Heart left ventricle (tissue), 16 donors: ENCODE results near the gene SOX8. TPM values are rescaled to one million over a fixed set of nuclear protein-coding genes. Genes with fewer than 3 reads are reported as not detected.

ENCODE experiments used
- ATAC-seq, 4 donors: fragments of 200-7000 bp; cut with Tn5 transposase; one replicate each; pipeline ENCODE4 v1.9.1; 2020 to 2022; ENCODE audit warnings: moderate library complexity in 4 of 4, mild to moderate bottlenecking in 3 of 4, moderate number of reproducible peaks in 1 of 4
- DNase-seq, 5 donors: peaks; one replicate each; pipeline ENCODE4 v3.0.0-alpha.2; 2020
- H3K27ac ChIP-seq, 12 donors: fragments of 200-600 bp; sonication (generic) in 4 of 12; one replicate each; pipeline versions ENCODE4 v1.5.0 to v1.8.0; 2016 to 2022; ENCODE audit warnings: mild to moderate bottlenecking in 2 of 12
- H3K27me3 ChIP-seq, 9 donors: fragments of 200-600 bp; sonication (generic) in 2 of 9; one replicate each; pipeline versions ENCODE4 v1.5.1 to v1.8.0; 2016 to 2022; ENCODE audit warnings: mild to moderate bottlenecking in 3 of 9
- H3K36me3 ChIP-seq, 9 donors: fragments of 200-600 bp; sonication (generic) in 2 of 9; one replicate each; pipeline versions ENCODE4 v1.5.0 to v1.8.0; 2018 to 2022; ENCODE audit warnings: mild to moderate bottlenecking in 2 of 9
- H3K4me1 ChIP-seq, 12 donors: fragments of 200-600 bp; sonication (generic) in 4 of 12; one replicate each; pipeline versions ENCODE4 v1.5.0 to v1.8.0; 2016 to 2022; ENCODE audit warnings: mild to moderate bottlenecking in 3 of 12
- H3K4me3 ChIP-seq, 12 donors: fragments of 200-600 bp; sonication (generic) in 4 of 12; one replicate each; pipeline versions ENCODE4 v1.5.0 to v1.8.0; 2017 to 2022; ENCODE audit warnings: mild to moderate bottlenecking in 9 of 12, moderate library complexity in 4 of 12
- H3K9me3 ChIP-seq, 12 donors: fragments of 200-600 bp; sonication (generic) in 4 of 12; one replicate each; pipeline versions ENCODE4 v1.5.0 to v1.8.0; 2016 to 2022; ENCODE audit warnings: mild to moderate bottlenecking in 1 of 12
- CTCF ChIP-seq, 12 donors: fragments of 200-600 bp; sonication (generic) in 4 of 12; IDR thresholded peaks; one replicate each; pipeline versions ENCODE4 v1.5.0 to v1.8.0; 2018 to 2022; ENCODE audit warnings: antibody characterized with exemption in 12 of 12, mild to moderate bottlenecking in 5 of 12
- POLR2A ChIP-seq, 2 donors: fragments of 450-650 bp; IDR thresholded peaks; one replicate each; pipeline ENCODE4 v1.6.1; 2017; ENCODE audit warnings: antibody characterized with exemption in 2 of 2, mild to moderate bottlenecking in 2 of 2, moderate library complexity in 2 of 2
- WGBS, 4 donors: extraction: QIAGEN DNeasy Blood & Tissue Kit in 2 of 4; methylation state at CpG; one replicate each; pipeline versions ENCODE4 v1.1.5 to v1.1.7; 2013 to 2018; 5-methylcytosine and 5-hydroxymethylcytosine counted together
- intact Hi-C, 10 donors: fragments of 100-400 bp; cut with DNase I; formaldehyde crosslinking; loops; one replicate each; pipeline versions ENCODE4 v1.11.1 to v1.14.2; 2022
- polyA plus RNA-seq, 2 donors: library from polyadenylated mRNA; stranded (reverse); fragments of 200-250 nt; gene quantifications; one replicate each; pipeline ENCODE4 v1.2.3, GENCODE V29; 2013
- total RNA-seq, 9 donors: library from RNA; depleted of rRNA in 2 of 9; stranded (reverse); fragments of >200 nt in 2 of 9; fragmentation: NEBNext Ultra II Directional in 3 of 9; extraction: Animal tissue kit (Norgen Biotek cat#: 25700) in 3 of 9; gene quantifications; one replicate each; pipeline versions ENCODE4 v1.1.0 to v1.2.4, GENCODE V29; 2016 to 2023
- donor health status: ischemic (EF 13 %, LVEDD 7.1; RV severe dilation, severe dysfunction).
- donor health status: healthy with polysubstance abuse.
- donor health status: DM: no; HTN: yes; CAD: no.
- donor health status: DM: no; HTN: no; CAD: no.
- donor health status: ischemic (EF 25% LVEDD 6.9; RV normal size, moderate dysfunction).
- donor health status: ischemic (EF 25% LVEDD 5.7; RV mildly dilated, moderate dysfunction).
- donor health status: healthy.
- donor health status: DM: yes; HTN: yes; CAD: no.
- donor health status: ischemic (EF 35%, LVEDD 5.7; RV mildly dilated, moderate dysfunction).
- donor health status: nonischemic (EF 11% LVEDD 7.7; RV severe dilation, severe dysfunction).
- donor health status: DM: yes; HTN: yes; CAD: no.
- donor health status: PGD.
- donor health status: ischemic (EF 29% LVEDD 5.4; RV normal size, mild dysfunction).
- donor health status: nonischemic (EF 23%, LVEDD 6.1; RV moderate dilation, normal function).

The SOX8 gene
- total and polyA plus RNA-seq, 11 donors = 0.44 to 1.3 (median 0.77) TPM

DNA sequence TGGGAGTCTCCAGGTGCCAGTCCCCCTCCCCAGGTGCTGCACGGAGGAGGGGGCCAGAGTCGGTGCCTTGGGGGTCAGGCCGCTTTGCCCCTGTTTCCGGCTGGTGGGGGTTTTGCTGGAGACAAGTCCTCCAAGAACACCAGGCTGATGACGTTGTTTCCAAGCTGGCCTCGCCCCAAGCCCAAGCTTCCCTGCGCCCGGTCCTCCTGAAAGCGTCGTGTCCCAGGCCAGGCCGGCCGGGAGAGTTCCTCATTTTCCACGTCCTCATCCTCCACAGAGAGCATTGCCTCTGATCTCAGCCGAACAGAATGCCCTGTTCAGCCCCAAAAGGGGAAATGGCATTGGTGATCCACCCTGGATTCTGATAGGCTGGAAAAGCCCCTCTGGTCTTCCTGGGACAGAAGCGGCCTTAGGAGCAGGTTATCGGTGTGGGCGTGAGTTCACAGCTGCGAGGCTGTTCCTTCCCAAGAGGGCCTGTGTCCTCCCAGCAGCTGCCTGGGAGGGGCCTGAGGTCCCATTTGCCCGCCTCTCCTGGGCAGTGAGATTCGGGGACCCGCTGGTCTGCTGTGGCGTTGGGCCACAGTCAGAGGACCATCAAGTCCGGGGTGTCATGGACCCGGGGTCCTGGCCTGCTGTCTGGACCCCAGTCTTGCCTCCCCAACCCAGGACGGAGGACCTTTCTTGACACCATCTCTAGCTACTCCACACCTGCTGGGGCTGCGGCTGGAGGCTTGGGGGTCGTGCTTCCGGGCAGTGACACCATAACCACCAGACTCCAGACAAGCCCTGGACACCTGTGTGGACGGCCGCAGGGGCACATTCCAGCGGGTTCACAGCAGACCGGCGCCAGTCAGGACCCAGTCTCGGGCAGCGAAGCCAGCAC is 7.1 kb downstream of the SOX8 start:
- Histone ChIP-seq H3K9me3 (no peaks in the 10 kb centered on the region), H3K27ac (no peak overlapping the region), H3K4me1 (peaks cover 0 to 4% (median 0%) of the 10 kb centered on the region in 12 donors), H3K36me3 (no peaks in the 10 kb centered on the region), H3K27me3 (peaks cover 0 to 30% (median 5%) of the 10 kb centered on the region in 9 donors), H3K4me3 (no peak overlapping the region)
- no peak for DNase-seq
- intact Hi-C loops = no loop called here
- 59 to 69% (median 67%) methylated on average over 27 to 35 of the region's 35 CpGs for WGBS, 4 donors
- TF ChIP-seq CTCF (IDR thresholded peaks at IDR 0.05) (no peak), POLR2A (IDR thresholded peaks at IDR 0.05) (no peak)
- ATAC-seq = peak in 2 of 4 donors; percentile 15 to 38

DNA sequence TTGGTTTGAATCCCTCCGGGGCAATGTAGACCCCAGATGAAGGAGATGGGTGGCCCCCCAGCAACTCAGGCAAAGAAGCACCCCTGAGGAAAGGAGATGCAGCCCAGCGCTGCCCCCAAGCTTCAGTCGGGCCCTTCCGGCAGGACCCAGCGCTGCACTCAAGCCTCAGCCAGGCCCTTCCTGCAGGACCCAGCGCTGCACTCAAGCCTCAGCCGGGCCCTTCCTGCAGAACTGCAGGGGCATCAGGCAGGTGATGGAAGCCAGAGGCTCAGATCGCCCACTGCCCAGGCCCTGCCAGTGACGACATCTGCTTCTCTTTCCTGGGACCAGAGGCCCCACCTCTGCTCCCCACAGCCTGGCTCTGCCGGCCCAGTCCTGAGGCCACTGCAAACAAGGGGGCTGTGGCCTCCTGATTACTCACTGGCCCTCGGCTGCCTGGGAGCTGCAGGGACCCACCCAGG is 7.8 kb downstream of the SOX8 start:
- no peak for ATAC-seq
- no peak for DNase-seq
- H3K9me3 ChIP-seq = peaks cover 0 to 1% (median under 1%) of the 10 kb centered on the region in 12 donors
- H3K4me3 ChIP-seq = no peak overlapping the region
- 65 to 76% (median 73%) methylated on average over 5 to 11 of the region's 11 CpGs for WGBS, 4 donors
- no peaks in the 10 kb centered on the region for H3K36me3 ChIP-seq
- no peak overlapping the region for H3K27ac ChIP-seq
- H3K27me3 ChIP-seq = peaks cover 0 to 28% (median 5%) of the 10 kb centered on the region in 9 donors
- TF ChIP-seq CTCF (IDR thresholded peaks at IDR 0.05) (no peak), POLR2A (IDR thresholded peaks at IDR 0.05) (no peak)
- intact Hi-C loops = no loop called here
- peaks cover 0 to 4% (median 0%) of the 10 kb centered on the region in 12 donors for H3K4me1 ChIP-seq

GRCh38 chr16:990516-991291 is 9.1 kb downstream of the SOX8 start:
- Histone ChIP-seq H3K4me3 (no peak overlapping the region), H3K27ac (no peak overlapping the region), H3K36me3 (no peaks in the 10 kb centered on the region), H3K27me3 (peaks cover 0 to 28% (median 3%) of the 10 kb centered on the region in 9 donors), H3K4me1 (peaks cover 0 to 4% (median 0%) of the 10 kb centered on the region in 12 donors), H3K9me3 (peaks cover 0 to 14% (median 13%) of the 10 kb centered on the region in 12 donors)
- 82 to 86% (median 86%) methylated on average over 32 to 41 of the region's 41 CpGs for WGBS, 4 donors
- ATAC-seq (no peak), DNase-seq (no peak)
- no peak for TF ChIP-seq POLR2A (IDR thresholded peaks at IDR 0.05)
- no peak for TF ChIP-seq CTCF (IDR thresholded peaks at IDR 0.05)
- intact Hi-C loops = no loop called here

GRCh38 chr16:991345-991744 is 9.8 kb downstream of the SOX8 start:
- peaks cover 0 to 21% (median 17%) of the 10 kb centered on the region in 12 donors for H3K9me3 ChIP-seq
- no peak overlapping the region for H3K27ac ChIP-seq
- ATAC-seq (no peak), DNase-seq (no peak)
- no peaks in the 10 kb centered on the region for H3K36me3 ChIP-seq
- intact Hi-C loops = no loop called here
- 68 to 76% (median 75%) methylated on average over 10 to 11 of the region's 11 CpGs for WGBS, 4 donors
- H3K4me3 ChIP-seq = no peak overlapping the region
- peaks cover 0 to 28% (median 3%) of the 10 kb centered on the region in 9 donors for H3K27me3 ChIP-seq
- TF ChIP-seq CTCF (IDR thresholded peaks at IDR 0.05) = no peak
- no peak for TF ChIP-seq POLR2A (IDR thresholded peaks at IDR 0.05)
- peaks cover 0 to 4% (median 0%) of the 10 kb centered on the region in 12 donors for H3K4me1 ChIP-seq
